BE2C (cell line): ENCODE measurements around the gene MGST2.

ENCODE experiments used
- DNase-seq: peaks from one replicate; pipeline ENCODE4 v3.0.0-alpha.2; 2020
- H3K27me3 ChIP-seq: fragments of 250-450 bp; sonication (Bioruptor Pico); 2 replicates; pipeline ENCODE4 v1.5.1; 2020; ENCODE audit warnings: mild to moderate bottlenecking
- H3K36me3 ChIP-seq: fragments of 250-450 bp; sonication (Bioruptor Pico); 2 replicates; pipeline ENCODE4 v1.5.1; 2020; ENCODE audit warnings: mild to moderate bottlenecking
- H3K4me1 ChIP-seq: fragments of 250-450 bp; sonication (Bioruptor Pico); 2 replicates; pipeline ENCODE4 v1.5.1; 2020
- H3K4me3 ChIP-seq: 2 replicates; pipeline ENCODE4 v1.5.1; 2011; ENCODE audit warnings: low read depth, low read length
- H3K9me3 ChIP-seq: fragments of 250-450 bp; sonication (Bioruptor Pico); 2 replicates; pipeline ENCODE4 v1.5.1; 2020
- TF ChIP-seq, protein P1 (sequence below): IDR thresholded peaks from 2 replicates; pipeline ENCODE4 v1.5.1; 2012; ENCODE audit warnings: mild to moderate bottlenecking, low read depth, low read length

MGST2 gene

DNA sequence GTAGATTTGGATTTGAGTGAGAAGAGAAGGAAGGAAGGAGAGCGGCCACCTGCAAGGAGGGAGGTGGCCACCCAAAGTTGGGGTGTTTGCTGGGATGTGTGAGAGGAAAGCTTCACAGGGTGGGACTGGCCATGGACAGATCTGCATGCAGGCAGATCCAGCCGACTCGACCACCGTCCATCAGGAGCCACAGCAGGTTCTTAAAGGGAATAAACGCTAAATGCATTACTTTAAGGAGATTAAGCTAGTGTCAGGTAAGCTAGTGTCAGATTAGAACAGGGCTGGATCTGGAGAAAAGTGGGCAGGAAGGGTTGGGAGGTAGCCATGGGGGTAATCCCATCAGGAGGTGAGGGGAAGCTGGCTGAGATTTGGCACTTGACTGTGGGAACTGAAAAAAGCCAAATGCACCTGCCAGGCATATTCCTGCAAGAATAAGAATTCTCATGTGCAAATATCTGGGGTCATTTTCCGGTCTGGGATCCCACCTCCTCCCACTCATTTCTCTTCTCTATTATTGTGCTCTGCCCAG is 79.6 kb downstream of the MGST2 start:
- Histone ChIP-seq H3K9me3 (no peaks in the 10 kb centered on the region), H3K36me3 (no peaks in the 10 kb centered on the region), H3K4me1 (peaks cover 21% of the 10 kb centered on the region), H3K4me3 (no peak overlapping the region), H3K27me3 (no peaks in the 10 kb centered on the region)
- no peak for DNase-seq
- TF ChIP-seq, protein P1, sequence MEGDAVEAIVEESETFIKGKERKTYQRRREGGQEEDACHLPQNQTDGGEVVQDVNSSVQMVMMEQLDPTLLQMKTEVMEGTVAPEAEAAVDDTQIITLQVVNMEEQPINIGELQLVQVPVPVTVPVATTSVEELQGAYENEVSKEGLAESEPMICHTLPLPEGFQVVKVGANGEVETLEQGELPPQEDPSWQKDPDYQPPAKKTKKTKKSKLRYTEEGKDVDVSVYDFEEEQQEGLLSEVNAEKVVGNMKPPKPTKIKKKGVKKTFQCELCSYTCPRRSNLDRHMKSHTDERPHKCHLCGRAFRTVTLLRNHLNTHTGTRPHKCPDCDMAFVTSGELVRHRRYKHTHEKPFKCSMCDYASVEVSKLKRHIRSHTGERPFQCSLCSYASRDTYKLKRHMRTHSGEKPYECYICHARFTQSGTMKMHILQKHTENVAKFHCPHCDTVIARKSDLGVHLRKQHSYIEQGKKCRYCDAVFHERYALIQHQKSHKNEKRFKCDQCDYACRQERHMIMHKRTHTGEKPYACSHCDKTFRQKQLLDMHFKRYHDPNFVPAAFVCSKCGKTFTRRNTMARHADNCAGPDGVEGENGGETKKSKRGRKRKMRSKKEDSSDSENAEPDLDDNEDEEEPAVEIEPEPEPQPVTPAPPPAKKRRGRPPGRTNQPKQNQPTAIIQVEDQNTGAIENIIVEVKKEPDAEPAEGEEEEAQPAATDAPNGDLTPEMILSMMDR: no peak

GRCh38 chr4:139746431-139747171 is 81.0 kb downstream of the MGST2 start:
- TF ChIP-seq, protein P1: no peak
- peaks cover 13% of the 10 kb centered on the region for H3K4me1 ChIP-seq
- DNase-seq: no peak

DNA sequence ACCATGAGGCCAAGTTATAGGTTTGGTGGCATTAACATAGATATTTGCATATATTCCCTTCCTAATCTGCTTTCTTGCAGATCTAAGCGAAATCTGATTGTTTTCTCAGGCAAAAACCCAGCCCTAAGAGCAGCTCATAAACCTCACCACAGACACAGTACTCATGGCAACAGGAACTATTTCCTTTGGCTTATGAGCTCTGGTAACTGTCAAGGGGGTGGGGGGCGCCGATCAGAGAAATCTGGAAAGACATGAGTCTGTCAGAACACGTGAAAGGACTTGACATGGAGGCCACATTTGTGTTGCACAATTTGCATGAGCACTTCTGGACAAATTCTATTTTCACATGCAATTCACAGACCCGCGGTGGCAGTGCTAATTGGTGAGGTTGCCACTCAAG is 83.7 kb downstream of the MGST2 start:
- Histone ChIP-seq H3K9me3 (no peaks in the 10 kb centered on the region), H3K27me3 (no peaks in the 10 kb centered on the region), H3K4me1 (peaks cover 19% of the 10 kb centered on the region), H3K36me3 (no peaks in the 10 kb centered on the region), H3K4me3 (no peak overlapping the region)
- DNase-seq: no peak
- TF ChIP-seq, protein P1: no peak

More at GRCh38 chr4:139746431-139747171, 81.0 kb downstream of the MGST2 start:
- no peak overlapping the region for H3K4me3 ChIP-seq
- no peaks in the 10 kb centered on the region for H3K9me3 ChIP-seq
- H3K27me3 ChIP-seq: no peaks in the 10 kb centered on the region
- no peaks in the 10 kb centered on the region for H3K36me3 ChIP-seq

DNA sequence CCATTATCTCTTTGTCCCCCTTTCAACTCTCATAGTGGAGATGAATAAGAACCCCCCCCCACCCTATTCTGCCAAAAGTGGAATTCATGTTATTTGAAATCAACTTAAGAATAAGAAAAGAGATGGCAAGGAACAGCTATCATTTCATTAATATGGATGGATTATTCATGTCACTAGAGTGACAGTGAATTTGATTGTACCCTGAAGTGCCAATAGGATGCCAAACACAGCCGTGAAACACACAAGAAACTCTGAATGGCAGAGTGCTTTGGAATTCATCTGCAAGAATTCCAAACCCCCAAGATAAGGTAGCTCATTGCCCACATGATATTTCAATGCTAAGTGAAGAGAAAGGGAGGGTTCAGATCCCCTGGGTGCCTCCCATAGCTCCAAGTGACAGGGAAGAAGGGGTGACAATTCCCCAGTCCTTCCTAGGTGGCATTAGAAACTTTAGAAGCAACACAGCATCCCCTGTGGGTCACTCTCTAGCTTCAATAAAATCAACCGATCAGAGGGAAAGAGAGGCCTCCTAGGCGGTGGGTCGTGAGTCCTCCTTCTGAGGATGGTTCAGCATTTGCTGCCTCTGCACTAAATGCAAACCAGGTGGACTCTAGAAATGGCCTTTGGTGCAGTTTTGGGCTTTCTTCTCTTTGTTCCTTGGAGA is 84.3 kb downstream of the MGST2 start:
- Histone ChIP-seq H3K4me1 (peaks cover 19% of the 10 kb centered on the region), H3K9me3 (no peaks in the 10 kb centered on the region), H3K27me3 (no peaks in the 10 kb centered on the region), H3K36me3 (no peaks in the 10 kb centered on the region), H3K4me3 (no peak overlapping the region)
- TF ChIP-seq, protein P1: no peak
- no peak for DNase-seq

DNA sequence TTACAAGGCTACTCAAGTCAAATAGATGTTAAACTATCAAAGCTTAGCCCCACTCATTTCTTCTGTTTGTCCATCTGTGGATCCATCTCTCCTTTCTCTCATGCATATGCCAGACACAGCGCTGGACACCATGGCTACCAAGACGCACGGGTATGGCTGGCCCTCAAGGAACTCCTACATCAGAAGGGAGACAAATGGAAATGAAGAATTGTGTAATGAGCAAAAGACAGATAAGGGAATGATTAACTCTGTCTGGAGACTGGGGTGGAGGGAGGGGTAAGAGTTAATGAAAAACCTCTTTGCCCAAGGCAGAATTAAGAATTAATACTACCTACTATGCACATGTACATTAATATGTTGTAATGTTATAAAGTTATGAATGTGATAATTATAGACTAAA is 88.1 kb downstream of the MGST2 start:
- DNase-seq: no peak
- Histone ChIP-seq H3K27me3 (no peaks in the 10 kb centered on the region), H3K4me1 (peaks cover 21% of the 10 kb centered on the region), H3K9me3 (no peaks in the 10 kb centered on the region), H3K36me3 (no peaks in the 10 kb centered on the region), H3K4me3 (no peak overlapping the region)
- TF ChIP-seq, protein P1: no peak
